K562 (cell line): ENCODE measurements around the gene FRMD4A. TPM values are rescaled to one million over a fixed set of nuclear protein-coding genes. Genes with fewer than 3 reads are reported as not detected.

Source experiments
- ATAC-seq: fragments of 200-7000 bp; cut with Tn5 transposase; 3 replicates; pipeline ENCODE4 v1.9.1; 2020; ENCODE audit warnings: moderate library complexity
- BruUV-seq: library from RNA; stranded (reverse); fragments of 400-500 nt; replicated peaks from 2 replicates; lab custom pipeline; 2021; lab: Mats Ljungman, UMichigan
- CTCF ChIA-PET: fragments of 300-600 bp; formaldehyde crosslinking; extraction: SDS; loops from one replicate; lab custom pipeline; 2021; ENCODE audit warnings: low intra/inter-chr PET ratio; lab: Yijun Ruan, JAX
- POLR2A ChIA-PET: fragments of 300-600, 350-650 bp; sonication (Branson Sonifier 250); formaldehyde crosslinking; extraction: SDS; loops from one replicate; lab custom pipeline; 2021; ENCODE audit warnings: antibody characterized with exemption, inconsistent platforms; lab: Yijun Ruan, JAX
- DNase-seq, 4 experiments: peaks; one replicate each; pipeline versions ENCODE4 v3.0.0 to v3.0.0-alpha.2; 2011 to 2018; ENCODE audit warnings: low spot score in 3 of 4, mixed read lengths in 3 of 4; ENCODE audit errors: extremely low read depth in 1 of 4
- FAIRE-seq: peaks from 2 replicates; lab custom pipeline; 2011; peaks lifted over from hg19 to GRCh38; lab: Jason Lieb, UNC
- H2AFZ ChIP-seq: 2 replicates; pipeline ENCODE4 v1.6.0; 2011; ENCODE audit warnings: low read depth, low read length, control low read depth, inconsistent platforms
- H3K27ac ChIP-seq: fragments of 200-600 bp; 3 replicates; pipeline ENCODE4 v1.8.0; 2011; ENCODE audit warnings: low read depth, mild to moderate bottlenecking, control low read depth, inconsistent platforms, low read length, moderate library complexity, mixed read lengths; ENCODE audit errors: extremely low read depth
- H3K27me3 ChIP-seq, 2 experiments: fragments of 300-600 bp in 1 of 2; 2 replicates in 1 of 2; 3 replicates in 1 of 2; pipeline versions ENCODE4 v1.6.0 to v1.8.0; 2011; ENCODE audit warnings: inconsistent platforms in 2 of 2, low read length in 2 of 2, mild to moderate bottlenecking in 1 of 2, mixed read lengths in 1 of 2, moderate library complexity in 1 of 2; ENCODE audit not compliant: control insufficient read depth in 2 of 2, insufficient read depth in 2 of 2
- H3K36me3 ChIP-seq: fragments of 300-600 bp; 3 replicates; pipeline ENCODE4 v1.8.0; 2011; ENCODE audit warnings: mild to moderate bottlenecking, low read length, inconsistent platforms; ENCODE audit not compliant: control insufficient read depth, insufficient read depth
- H3K4me1 ChIP-seq, 2 experiments: fragments of 200-600 bp in 1 of 2; replicated peaks in 1 of 2; 2 replicates in 1 of 2; 3 replicates in 1 of 2; pipeline versions ENCODE4 v1.5.1 to v1.8.0; 2011; ENCODE audit warnings: inconsistent platforms in 2 of 2, low read length in 2 of 2, mild to moderate bottlenecking in 1 of 2, mixed read lengths in 1 of 2, moderate library complexity in 1 of 2; ENCODE audit not compliant: control insufficient read depth in 2 of 2, insufficient read depth in 2 of 2
- H3K4me2 ChIP-seq: 2 replicates; pipeline ENCODE4 v1.6.1; 2011; ENCODE audit warnings: low read length, control low read depth, inconsistent platforms, mixed read lengths; ENCODE audit not compliant: insufficient read depth
- H3K4me3 ChIP-seq: fragments of 200-600 bp; sonication (generic), shearing (Covaris generic); 2 replicates; pipeline ENCODE4 v1.5.1; 2016; ENCODE audit warnings: control low read depth, inconsistent platforms
- H3K79me2 ChIP-seq: fragments of 200-600 bp; 3 replicates; pipeline ENCODE4 v1.8.0; 2011; ENCODE audit warnings: low read length, inconsistent platforms; ENCODE audit not compliant: control insufficient read depth, insufficient read depth
- H3K9ac ChIP-seq, 2 experiments: 2 replicates each; pipeline versions ENCODE4 v1.6.0 to v1.6.1; 2011; ENCODE audit warnings: low read depth in 2 of 2, low read length in 2 of 2, control low read depth in 1 of 2, inconsistent platforms in 1 of 2, mild to moderate bottlenecking in 1 of 2, mixed read lengths in 1 of 2; ENCODE audit not compliant: insufficient read depth in 1 of 2
- H3K9me1 ChIP-seq: one replicate; pipeline ENCODE4 v1.6.0; 2011; ENCODE audit warnings: inconsistent platforms, mild to moderate bottlenecking, low read length, moderate library complexity; ENCODE audit not compliant: control insufficient read depth, insufficient read depth
- H3K9me3 ChIP-seq: replicated peaks from 2 replicates; pipeline ENCODE4 v1.5.1; 2011; ENCODE audit warnings: low read depth, low read length, inconsistent platforms; ENCODE audit not compliant: control insufficient read depth, insufficient read depth
- H4K20me1 ChIP-seq: replicated peaks from 2 replicates; pipeline ENCODE4 v1.6.1; 2011; ENCODE audit warnings: low read length, inconsistent platforms, mixed read lengths; ENCODE audit not compliant: control insufficient read depth, insufficient read depth
- ARID2 ChIP-seq: fragments of 450-650 bp; IDR thresholded peaks from 2 replicates; pipeline ENCODE4 v1.6.1; 2017; ENCODE audit warnings: antibody characterized with exemption, mild to moderate bottlenecking
- BCOR ChIP-seq: fragments of 450-650 bp; IDR thresholded peaks from 2 replicates; pipeline ENCODE4 v1.6.1; 2016
- CBX3 ChIP-seq, 2 experiments: IDR thresholded peaks; 1 replicate in 1 of 2; 2 replicates in 1 of 2; pipeline ENCODE4 v1.6.1; 2012; ENCODE audit warnings: inconsistent platforms in 2 of 2, low read length in 2 of 2, borderline replicate concordance in 1 of 2, control low read depth in 1 of 2
- HDAC8 ChIP-seq: fragments of 450-650 bp; IDR thresholded peaks from 2 replicates; pipeline ENCODE4 v1.6.1; 2016; ENCODE audit warnings: mild to moderate bottlenecking, missing genetic modification characterization, moderate library complexity, missing compliant biosample characterization
- HLTF ChIP-seq: fragments of 450-650 bp; IDR thresholded peaks from 2 replicates; pipeline ENCODE4 v1.6.1; 2016
- HSF4 ChIP-seq: fragments of 250-450 bp; sonication (Bioruptor Pico); IDR thresholded peaks from 2 replicates; pipeline ENCODE4 v2.1.2; 2022; ENCODE audit warnings: mild to moderate bottlenecking, moderate library complexity, borderline replicate concordance
- MCM7 ChIP-seq, 2 experiments: fragments of 450-650 bp; IDR thresholded peaks; 2 replicates each; pipeline ENCODE4 v1.6.1; 2016 to 2018
- MECOM ChIP-seq: fragments of 250-450 bp; sonication (Bioruptor Pico); IDR thresholded peaks from 2 replicates; pipeline ENCODE4 v1.8.0; 2022; ENCODE audit warnings: inconsistent platforms
- TAL1 ChIP-seq: fragments of 450-650 bp; IDR thresholded peaks from 2 replicates; pipeline ENCODE4 v1.6.1; 2016; ENCODE audit warnings: mild to moderate bottlenecking
- ZNF644 ChIP-seq: fragments of 200-800 bp; sonication (Bioruptor generic); IDR thresholded peaks from 2 replicates; pipeline ENCODE4 v1.6.1; 2016; ENCODE audit warnings: low read depth, missing genetic modification characterization, missing compliant biosample characterization
- ZNF75A ChIP-seq: fragments of 450-650 bp; formaldehyde crosslinking; IDR thresholded peaks from 2 replicates; pipeline ENCODE4 v1.4.0; 2020; ENCODE audit warnings: mild to moderate bottlenecking
- WGBS: fragments of 100-300 bp; shearing (Covaris generic); methylation state at CpG from one replicate; pipeline ENCODE4 v1.1.6; 2016; ENCODE audit warnings: low coverage, mixed read lengths; ENCODE audit not compliant: insufficient coverage; ENCODE audit errors: missing lambda C conversion rate; 5-methylcytosine and 5-hydroxymethylcytosine counted together
- in situ Hi-C: fragments of 300-500 bp; cut with MboI; formaldehyde crosslinking; loops from 4 replicates; pipeline ENCODE4 v1.15.0; 2018; ENCODE audit warnings: inconsistent platforms, mixed read lengths
- intact Hi-C: fragments of 100-400 bp; cut with micrococcal nuclease; formaldehyde crosslinking; loops from 2 replicates; pipeline ENCODE4 v1.14.2; 2022
- polyA plus RNA-seq, 8 experiments: library from polyadenylated mRNA; depleted of rRNA in 4 of 8; stranded (reverse) in 5 of 8; unstranded in 3 of 8; fragments of >200 nt; fragmentation: Nextera tagmentation in 2 of 8; fragmentation: Illumina TruSeq in 1 of 8; extraction: Ambion mirVana in 2 of 8; extraction: Trizol in 1 of 8; gene quantifications; 2 replicates each; pipeline versions ENCODE4 v1.2.1 to v1.2.3, GENCODE V29; 2011 to 2014; ENCODE audit warnings: inconsistent platforms in 1 of 8, missing spikeins in 1 of 8
- total RNA-seq, 7 experiments: library from RNA; depleted of rRNA in 6 of 7; stranded (reverse); fragments of >200 nt in 6 of 7; fragmentation: Illumina TruSeq in 2 of 7; extraction: Trizol in 2 of 7; gene quantifications; 2 replicates each; pipeline versions ENCODE4 v1.2.1 to v1.2.3, GENCODE V29; 2011 to 2021; ENCODE audit warnings: low replicate concordance in 1 of 7
- TF ChIP-seq, protein P1 (sequence below): sonication (generic); formaldehyde crosslinking; IDR thresholded peaks from 2 replicates; pipeline ENCODE4 v1.8.1; 2023; ENCODE audit warnings: missing genetic modification reagents, mild to moderate bottlenecking, borderline replicate concordance

FRMD4A gene
- total and polyA plus RNA-seq, 9 of the 15 experiments (the other 6 are each of a cell fraction or from before 2014, with no cell fraction given): 0.80 to 5.2 (median 3.0) TPM

DNA sequence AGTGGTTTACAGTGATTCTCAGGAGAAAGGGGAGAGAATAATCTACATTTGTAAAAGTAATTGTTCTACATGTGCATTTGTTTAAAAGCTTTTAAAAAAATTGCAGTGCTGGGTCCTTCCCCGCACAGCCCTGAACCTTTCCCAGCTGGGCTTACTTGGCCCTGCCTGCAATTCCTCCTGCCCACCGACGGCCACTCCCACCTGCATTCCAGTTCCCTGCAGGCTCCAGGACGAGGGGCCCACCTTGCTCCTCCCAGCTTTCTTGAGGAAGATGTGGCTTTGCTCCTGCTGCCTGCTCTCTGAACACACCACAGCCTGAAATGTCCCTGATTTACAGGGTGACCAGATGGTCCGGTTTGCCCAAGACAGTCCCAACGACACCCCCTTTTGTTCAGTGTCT is 521.3 kb downstream of the FRMD4A start:
- intact Hi-C loops: no loop called here
- Histone ChIP-seq H3K4me1 (no peaks in the 10 kb centered on the region), H2AFZ (no peak overlapping the region), H3K9me3 (0 out of 2 replicates have a peak, but pooled peaks cover 2% of the 10 kb centered on the region), H4K20me1 (no peaks in the 10 kb centered on the region), H3K27ac (no peak overlapping the region), H3K4me3 (no peak overlapping the region), H3K79me2 (no peaks in the 10 kb centered on the region), H3K9ac (no peak overlapping the region), H3K4me2 (no peak overlapping the region), H3K27me3 (peaks cover 9 to 15% of the 10 kb centered on the region in 2 experiments)
- in situ Hi-C loops: no loop called here
- ATAC-seq (no peak), FAIRE-seq (no peak), DNase-seq (no peak)
- BruUV-seq: no TSS peak
- whole genome bisulfite sequencing: 2% methylated on average over 6 of the region's 6 CpGs
- CTCF ChIA-PET: no interaction called here
- no peak for TF ChIP-seq BCOR
- TF ChIP-seq, all 486 proteins: peak for 0
- no peaks in the 10 kb centered on the region for H3K9me1 ChIP-seq
- no peaks in the 10 kb centered on the region for H3K36me3 ChIP-seq
- POLR2A ChIA-PET: no interaction called here

DNA sequence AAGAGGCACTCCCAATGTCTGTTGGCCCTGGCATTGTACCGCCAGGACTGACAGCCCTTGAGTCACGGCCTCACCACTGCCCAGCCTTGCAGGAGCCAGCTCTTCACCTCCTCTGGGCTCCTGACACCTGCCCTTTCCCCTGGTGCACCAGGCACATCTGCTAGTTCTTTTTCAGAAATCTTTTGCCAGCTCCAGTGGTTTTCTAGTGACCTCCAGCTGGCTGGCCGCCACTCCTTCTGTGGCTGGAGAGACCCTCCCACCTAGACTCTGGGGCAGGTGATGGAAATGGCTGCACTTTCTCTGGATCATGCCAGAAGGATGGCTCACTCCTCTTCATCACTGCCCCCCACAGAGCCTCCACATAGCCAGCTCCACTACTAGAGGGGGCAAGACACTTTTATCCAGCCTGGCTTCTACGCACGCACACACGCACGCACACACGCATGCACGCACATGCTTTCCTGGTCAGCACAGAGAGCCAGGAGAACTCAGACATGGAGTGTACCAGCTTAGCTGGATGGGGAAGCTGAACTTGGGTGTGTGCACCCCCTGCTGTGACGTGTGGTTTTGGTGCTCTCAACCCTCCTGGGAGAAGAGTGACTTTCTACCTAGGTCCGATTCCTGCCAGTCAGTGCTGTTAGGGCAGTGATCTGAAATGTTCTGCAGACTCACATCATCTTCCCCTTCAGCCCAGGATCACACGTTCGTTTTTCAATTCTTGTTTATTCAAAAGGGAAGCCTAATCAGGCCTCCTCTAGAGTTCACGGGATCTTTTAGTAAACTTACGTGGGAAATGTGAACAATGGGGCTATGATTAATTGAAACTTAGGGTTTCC is 522.0 kb downstream of the FRMD4A start:
- ChIA-PET POLR2A (no interaction called here), CTCF (no interaction called here)
- H3K9me3 ChIP-seq: 0 out of 2 replicates have a peak, but pooled peaks cover 2% of the 10 kb centered on the region
- H3K36me3 ChIP-seq: no peaks in the 10 kb centered on the region
- peaks cover 11 to 21% of the 10 kb centered on the region in 2 experiments for H3K27me3 ChIP-seq
- WGBS: 3% methylated on average over 15 of the region's 15 CpGs
- H3K4me3 ChIP-seq: no peak overlapping the region
- H2AFZ ChIP-seq: no peak overlapping the region
- H3K79me2 ChIP-seq: no peaks in the 10 kb centered on the region
- no peak overlapping the region for H3K27ac ChIP-seq
- in situ Hi-C loops (no loop called here), intact Hi-C loops (no loop called here)
- FAIRE-seq (no peak), ATAC-seq (no peak), DNase-seq (no peak)
- no peaks in the 10 kb centered on the region for H3K9me1 ChIP-seq
- H4K20me1 ChIP-seq: no peaks in the 10 kb centered on the region
- H3K4me1 ChIP-seq: no peaks in the 10 kb centered on the region
- H3K4me2 ChIP-seq: no peak overlapping the region
- BruUV-seq: no TSS peak
- H3K9ac ChIP-seq: no peak overlapping the region
- TF ChIP-seq ZNF75A (CRISPR knock-in tag) (no peak), CBX3 (IDR thresholded peaks at IDR 0.05; ENCODE audit: borderline replicate concordance in 1 of 2, low read length in 2 of 2) (no peak), HLTF (no peak), MECOM (CRISPR knock-in tag) (no peak), TAL1 (no peak), HDAC8 (tag) (no peak), MCM7 (IDR thresholded peaks at IDR 0.05) (no peak), ZNF644 (no peak), ARID2 (no peak), HSF4 (CRISPR knock-in tag) (no peak)
- TF ChIP-seq, protein P1, sequence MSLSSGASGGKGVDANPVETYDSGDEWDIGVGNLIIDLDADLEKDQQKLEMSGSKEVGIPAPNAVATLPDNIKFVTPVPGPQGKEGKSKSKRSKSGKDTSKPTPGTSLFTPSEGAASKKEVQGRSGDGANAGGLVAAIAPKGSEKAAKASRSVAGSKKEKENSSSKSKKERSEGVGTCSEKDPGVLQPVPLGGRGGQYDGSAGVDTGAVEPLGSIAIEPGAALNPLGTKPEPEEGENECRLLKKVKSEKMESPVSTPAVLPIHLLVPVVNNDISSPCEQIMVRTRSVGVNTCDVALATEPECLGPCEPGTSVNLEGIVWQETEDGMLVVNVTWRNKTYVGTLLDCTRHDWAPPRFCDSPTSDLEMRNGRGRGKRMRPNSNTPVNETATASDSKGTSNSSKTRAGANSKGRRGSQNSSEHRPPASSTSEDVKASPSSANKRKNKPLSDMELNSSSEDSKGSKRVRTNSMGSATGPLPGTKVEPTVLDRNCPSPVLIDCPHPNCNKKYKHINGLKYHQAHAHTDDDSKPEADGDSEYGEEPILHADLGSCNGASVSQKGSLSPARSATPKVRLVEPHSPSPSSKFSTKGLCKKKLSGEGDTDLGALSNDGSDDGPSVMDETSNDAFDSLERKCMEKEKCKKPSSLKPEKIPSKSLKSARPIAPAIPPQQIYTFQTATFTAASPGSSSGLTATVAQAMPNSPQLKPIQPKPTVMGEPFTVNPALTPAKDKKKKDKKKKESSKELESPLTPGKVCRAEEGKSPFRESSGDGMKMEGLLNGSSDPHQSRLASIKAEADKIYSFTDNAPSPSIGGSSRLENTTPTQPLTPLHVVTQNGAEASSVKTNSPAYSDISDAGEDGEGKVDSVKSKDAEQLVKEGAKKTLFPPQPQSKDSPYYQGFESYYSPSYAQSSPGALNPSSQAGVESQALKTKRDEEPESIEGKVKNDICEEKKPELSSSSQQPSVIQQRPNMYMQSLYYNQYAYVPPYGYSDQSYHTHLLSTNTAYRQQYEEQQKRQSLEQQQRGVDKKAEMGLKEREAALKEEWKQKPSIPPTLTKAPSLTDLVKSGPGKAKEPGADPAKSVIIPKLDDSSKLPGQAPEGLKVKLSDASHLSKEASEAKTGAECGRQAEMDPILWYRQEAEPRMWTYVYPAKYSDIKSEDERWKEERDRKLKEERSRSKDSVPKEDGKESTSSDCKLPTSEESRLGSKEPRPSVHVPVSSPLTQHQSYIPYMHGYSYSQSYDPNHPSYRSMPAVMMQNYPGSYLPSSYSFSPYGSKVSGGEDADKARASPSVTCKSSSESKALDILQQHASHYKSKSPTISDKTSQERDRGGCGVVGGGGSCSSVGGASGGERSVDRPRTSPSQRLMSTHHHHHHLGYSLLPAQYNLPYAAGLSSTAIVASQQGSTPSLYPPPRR (CRISPR knock-in tag): no peak
